Coronary artery (tissue), 2 donors: ENCODE data around the gene KDM8.

Source experiments
- DNase-seq: peaks from one replicate; pipeline ENCODE4 v3.0.0-alpha.2; 2017; ENCODE audit warnings: low spot score
- H3K27ac ChIP-seq, 2 donors: fragments of 200-600 bp; sonication (generic); one replicate each; pipeline ENCODE4 v1.5.1; 2016 to 2019
- H3K4me3 ChIP-seq: fragments of 200-600 bp; sonication (generic); 2 replicates; pipeline ENCODE4 v1.5.1; 2016; ENCODE audit warnings: mild to moderate bottlenecking, moderate library complexity
- CTCF ChIP-seq: fragments of 200-600 bp; sonication (generic); IDR thresholded peaks from one replicate; pipeline ENCODE4 v1.5.1; 2019; ENCODE audit warnings: antibody characterized with exemption

KDM8 gene

GRCh38 chr16:27203507-27204311, at the start of gene KDM8:
TSS of gene KDM8 (plus strand) at chr16:27203526. CDS start at chr16:27210124, 6,598 bp downstream.
- no peak for TF ChIP-seq CTCF
- H3K27ac ChIP-seq: peak within 1 kb of the TSS; percentile 91 to 95
- peak within 1 kb of the TSS; percentile 78 for H3K4me3 ChIP-seq
- DNase-seq: peak; percentile 100

GRCh38 chr16:27154705-27155521, 48.4 kb upstream of the KDM8 start:
- Histone ChIP-seq H3K27ac (no peak overlapping the region), H3K4me3 (no peak overlapping the region)
- peak; percentile 93 for TF ChIP-seq CTCF
- DNase-seq: no peak

- Histone ChIP-seq H3K4me3 (no peak overlapping the region), H3K27ac (no peak overlapping the region)
- TF ChIP-seq CTCF: no peak
- DNase-seq: no peak
Measured at GRCh38 chr16:27156579-27156978, 46.7 kb upstream of the KDM8 start.

- TF ChIP-seq CTCF: no peak
- Histone ChIP-seq H3K27ac (no peak overlapping the region), H3K4me3 (no peak overlapping the region)
- no peak for DNase-seq
Measured at GRCh38 chr16:27161398-27161797, 41.9 kb upstream of the KDM8 start.

GRCh38 chr16:27164352-27164751, 39.0 kb upstream of the KDM8 start:
- no peak overlapping the region for H3K4me3 ChIP-seq
- no peak overlapping the region for H3K27ac ChIP-seq
- DNase-seq: no peak
- no peak for TF ChIP-seq CTCF

- Histone ChIP-seq H3K4me3 (no peak overlapping the region), H3K27ac (no peak overlapping the region)
- DNase-seq: no peak
- no peak for TF ChIP-seq CTCF
Measured at GRCh38 chr16:27165576-27165975, 37.8 kb upstream of the KDM8 start.
